ENCODE data around the gene UROC1. TPM values are rescaled to one million over a fixed set of nuclear protein-coding genes. Genes with fewer than 3 reads are reported as not detected.

The UROC1 gene
- total and polyA plus RNA-seq, 9 of the 15 experiments (the other 6 are each of a cell fraction or from before 2014, with no cell fraction given), result not detected

GRCh38 chr3:126553284-126554084, 35.9 kb upstream of the UROC1 start:
- ATAC-seq, result no peak
- 2% methylated on average over 13 of the region's 19 CpGs for WGBS (ENCODE audit: insufficient coverage, low coverage, missing lambda C conversion rate)

More at GRCh38 chr3:126553284-126554084, 35.9 kb upstream of the UROC1 start:
- in situ Hi-C loops (cut with MboI), result no loop called here
- intact Hi-C loops (cut with micrococcal nuclease), result no loop called here
- no peaks in the 10 kb centered on the region for H3K79me2 ChIP-seq (ENCODE audit: control insufficient read depth, insufficient read depth, low read length)
- TF ChIP-seq SMARCA4 (IDR thresholded peaks at IDR 0.05), result no peak
- no peak for TF ChIP-seq GTF2A2 (tag; IDR thresholded peaks at IDR 0.05)
- TF ChIP-seq KLF16 (IDR thresholded peaks at IDR 0.05), result no peak
- no peak for TF ChIP-seq EHMT2 (IDR thresholded peaks at IDR 0.05)
- no peak for TF ChIP-seq EZH2 (IDR thresholded peaks at IDR 0.05; ENCODE audit: borderline replicate concordance, low read depth, low read length)
- no peak for TF ChIP-seq EP300 (IDR thresholded peaks at IDR 0.05; ENCODE audit: low read length)
- no peak for TF ChIP-seq MGA (IDR thresholded peaks at IDR 0.05)
- no peak for TF ChIP-seq NRF1 (conservative IDR thresholded peaks at IDR 0.05 in 1 of 2, IDR thresholded peaks at IDR 0.05 in 1 of 2)
- TF ChIP-seq ZNF354B (CRISPR knock-in tag; IDR thresholded peaks at IDR 0.05), result no peak
- no peak overlapping the region for H3K27ac ChIP-seq (ENCODE audit: extremely low read depth, low read depth, low read length)
- BruUV-seq (replicated peaks), result no TSS peak
- no peak overlapping the region for H3K4me3 ChIP-seq
- POLR2A ChIA-PET, result interaction anchor here (0.7 kb wide), 1 partner anchor 325 kb away, joined by 3 read pairs; no protein-coding TSS in a partner anchor
- peaks cover 4% of the 10 kb centered on the region; the same call in 1 of the 2 replicates for H4K20me1 ChIP-seq (replicated peaks; ENCODE audit: control insufficient read depth, insufficient read depth, low read length)
- no peak for FAIRE-seq
- no peaks in the 10 kb centered on the region for H3K4me1 ChIP-seq (replicated peaks in 1 of 2; ENCODE audit: control insufficient read depth in 2 of 2, insufficient read depth in 2 of 2, low read length in 2 of 2)
- H3K4me2 ChIP-seq (ENCODE audit: insufficient read depth, low read length), result no peak overlapping the region
- no peaks in the 10 kb centered on the region for H3K9me1 ChIP-seq (ENCODE audit: control insufficient read depth, insufficient read depth, low read length)
- no peak overlapping the region for H2AFZ ChIP-seq (ENCODE audit: low read depth, low read length)
- H3K9me3 ChIP-seq (replicated peaks; ENCODE audit: control insufficient read depth, insufficient read depth, low read depth, low read length), result no peaks in the 10 kb centered on the region
- DNase-seq (ENCODE audit: extremely low read depth in 1 of 4, low spot score in 3 of 4), result no peak
- CTCF ChIA-PET (ENCODE audit: low intra/inter-chr PET ratio), result no interaction called here
- H3K27me3 ChIP-seq (ENCODE audit: control insufficient read depth in 2 of 2, insufficient read depth in 2 of 2, low read length in 2 of 2), result peaks cover 2 to 58% of the 10 kb centered on the region in 2 experiments; a peak in 2 of 5 replicates
- H3K9ac ChIP-seq (ENCODE audit: insufficient read depth in 1 of 2, low read depth in 2 of 2, low read length in 2 of 2), result no peak overlapping the region
- H3K36me3 ChIP-seq (ENCODE audit: control insufficient read depth, insufficient read depth, low read length), result no peaks in the 10 kb centered on the region
